Epithelial cell of proximal tubule (primary cell): ENCODE measurements around the gene AFF1. TPM values are rescaled to one million over a fixed set of nuclear protein-coding genes. Genes with fewer than 3 reads are reported as not detected.

ENCODE experiments used
- DNase-seq: peaks from one replicate; pipeline ENCODE4 v3.0.0-alpha.2; 2011; ENCODE audit warnings: low read depth
- H3K4me3 ChIP-seq: 2 replicates; pipeline ENCODE4 v1.5.1; 2011; ENCODE audit warnings: low read depth, mild to moderate bottlenecking, low read length
- CTCF ChIP-seq: conservative IDR thresholded peaks from 2 replicates; pipeline ENCODE4 v1.5.1; 2012; ENCODE audit warnings: low read depth, mild to moderate bottlenecking, low read length
- total RNA-seq: library from RNA; depleted of rRNA; stranded (reverse); fragments of >200 nt; gene quantifications from 2 replicates; pipeline ENCODE4 v1.2.3, GENCODE V29; 2015

Gene AFF1
- total RNA-seq, 1 donor from 2014 or later = 12.5 TPM

DNA sequence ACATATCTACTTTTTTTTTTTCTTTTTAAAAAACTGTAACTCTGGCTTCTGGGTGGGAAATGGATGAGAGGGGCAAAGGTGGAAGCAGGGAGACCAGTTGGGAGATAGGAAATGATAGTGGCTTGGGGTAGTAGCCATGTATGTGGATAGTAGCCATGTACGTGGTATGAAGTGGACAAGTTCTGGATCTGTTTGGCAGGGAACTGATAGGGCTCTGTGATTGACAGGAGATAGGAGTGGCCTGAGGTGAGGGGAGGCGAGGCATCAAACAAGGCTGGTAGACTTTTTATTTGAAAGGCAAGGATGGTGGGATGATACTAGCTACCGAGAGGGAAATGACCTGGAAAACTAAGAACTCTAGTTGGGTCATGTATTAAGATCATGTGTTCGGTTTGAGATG lies 117.8 kb downstream of the AFF1 start:
- DNase-seq = no peak
- TF ChIP-seq CTCF = no peak
- no peak overlapping the region for H3K4me3 ChIP-seq

- no peak for DNase-seq
- no peak for TF ChIP-seq CTCF
- H3K4me3 ChIP-seq = no peak overlapping the region
These were observed 118.4 kb downstream of the AFF1 start for GRCh38 chr4:87053176-87053658.

- TF ChIP-seq CTCF = peak; percentile 7
- H3K4me3 ChIP-seq = no peak overlapping the region
- DNase-seq = no peak
These were observed 119.3 kb downstream of the AFF1 start for GRCh38 chr4:87053802-87054767.

DNA sequence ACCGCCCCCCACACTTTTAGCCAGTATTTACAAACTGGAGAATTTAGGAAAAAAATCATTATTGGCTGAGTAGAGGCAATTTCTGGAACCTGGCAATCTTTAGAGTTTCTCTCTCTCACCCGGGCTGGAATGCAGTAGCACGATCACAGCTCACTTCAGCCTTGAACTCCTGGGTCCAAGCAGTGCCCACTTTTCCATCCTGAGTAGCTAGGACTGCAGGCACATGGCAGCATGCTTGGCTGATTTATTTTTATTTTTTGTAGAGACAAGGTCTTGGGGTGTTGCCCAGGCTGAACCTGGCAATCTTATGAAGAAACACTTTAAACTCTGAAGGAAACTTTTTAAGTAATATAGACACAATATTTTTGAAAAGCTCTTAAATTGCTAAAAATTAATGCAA lies 120.1 kb downstream of the AFF1 start:
- no peak for DNase-seq
- no peak for TF ChIP-seq CTCF
- no peak overlapping the region for H3K4me3 ChIP-seq

- no peak overlapping the region for H3K4me3 ChIP-seq
- no peak for TF ChIP-seq CTCF
- no peak for DNase-seq
These were observed 120.5 kb downstream of the AFF1 start for GRCh38 chr4:87055311-87055710.

DNA sequence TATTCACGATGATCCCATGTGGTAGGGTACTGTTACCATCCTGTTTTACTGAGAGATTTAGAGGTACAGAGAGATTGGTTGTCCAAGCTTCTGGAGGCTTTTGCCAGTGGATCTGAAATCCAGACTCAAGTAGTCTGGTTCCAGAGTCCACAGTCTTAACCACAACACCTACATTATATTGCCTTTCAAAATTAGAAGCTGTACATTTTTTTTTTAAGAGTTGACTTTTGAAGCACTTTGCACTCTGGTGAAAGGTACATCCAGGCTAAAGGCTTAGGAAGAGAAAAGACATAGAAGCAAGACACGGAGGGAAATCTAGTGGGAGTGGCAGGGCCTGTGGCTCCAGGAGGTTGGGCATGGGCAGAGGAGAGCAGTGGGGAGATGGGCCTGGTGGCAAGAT lies 122.1 kb downstream of the AFF1 start:
- H3K4me3 ChIP-seq = no peak overlapping the region
- no peak for TF ChIP-seq CTCF
- DNase-seq = no peak
